ENCODE results near the gene RPS19BP1. TPM values are rescaled to one million over a fixed set of nuclear protein-coding genes. Genes with fewer than 3 reads are reported as not detected.

The RPS19BP1 gene
- total and polyA plus RNA-seq, 2 donors, result 114 to 127 TPM

Other genes with a start within 250 kb of the RPS19BP1 start
- 1,863 TPM for gene RPL3, start 213.1 kb downstream of the RPS19BP1 start, total RNA-seq
- gene RPL3, start 213.1 kb downstream of the RPS19BP1 start, polyA plus RNA-seq, result 2,946 TPM
- gene SYNGR1, start 182.8 kb downstream of the RPS19BP1 start, total RNA-seq, result 2.8 TPM
- gene SYNGR1, start 182.8 kb downstream of the RPS19BP1 start, polyA plus RNA-seq, result 6.1 TPM
- 9.6 TPM for gene TAB1, start 133.0 kb downstream of the RPS19BP1 start, total RNA-seq
- 15.2 TPM for gene TAB1, start 133.0 kb downstream of the RPS19BP1 start, polyA plus RNA-seq
- 1.6 TPM for gene MGAT3, start 75.7 kb downstream of the RPS19BP1 start, total RNA-seq
- 3.7 TPM for gene MGAT3, start 75.7 kb downstream of the RPS19BP1 start, polyA plus RNA-seq
- gene MIEF1, start 30.5 kb downstream of the RPS19BP1 start, total RNA-seq, result 10.0 TPM
- gene MIEF1, start 30.5 kb downstream of the RPS19BP1 start, polyA plus RNA-seq, result 8.7 TPM
- gene ATF4, start 12.2 kb downstream of the RPS19BP1 start, total RNA-seq, result 289 TPM
- 520 TPM for gene ATF4, start 12.2 kb downstream of the RPS19BP1 start, polyA plus RNA-seq
- gene CACNA1I, start 38.0 kb upstream of the RPS19BP1 start, total RNA-seq, result 0.52 TPM
- 0.68 TPM for gene CACNA1I, start 38.0 kb upstream of the RPS19BP1 start, polyA plus RNA-seq

All from thymus (tissue), 2 donors.